GM11168 (cell line): ENCODE data around the gene DDOST.
"Not testable (repeated sequence)": the region's sequence is repeated elsewhere in the genome, so short reads cannot be mapped to it uniquely, and the experiment has no call there.

Experiments
- in situ Hi-C: fragments of 300-500 bp; cut with MboI; formaldehyde crosslinking; loops from one replicate; pipeline ENCODE4 v1.12.0; 2022; ENCODE audit warnings: low sequenced_read_pairs; ENCODE audit not compliant: unreplicated experiment

Gene DDOST

GRCh38 chr1:20695515-20695914, 34.3 kb upstream of the DDOST start:
- in situ Hi-C loops = loop anchor here (10.0 kb wide), 1 partner anchor 499 kb away; no protein-coding TSS in a partner anchor

GRCh38 chr1:20693623-20694022, 32.5 kb upstream of the DDOST start:
- in situ Hi-C loops = loop anchor here (10.0 kb wide), 1 partner anchor 501 kb away; no protein-coding TSS in a partner anchor

DNA sequence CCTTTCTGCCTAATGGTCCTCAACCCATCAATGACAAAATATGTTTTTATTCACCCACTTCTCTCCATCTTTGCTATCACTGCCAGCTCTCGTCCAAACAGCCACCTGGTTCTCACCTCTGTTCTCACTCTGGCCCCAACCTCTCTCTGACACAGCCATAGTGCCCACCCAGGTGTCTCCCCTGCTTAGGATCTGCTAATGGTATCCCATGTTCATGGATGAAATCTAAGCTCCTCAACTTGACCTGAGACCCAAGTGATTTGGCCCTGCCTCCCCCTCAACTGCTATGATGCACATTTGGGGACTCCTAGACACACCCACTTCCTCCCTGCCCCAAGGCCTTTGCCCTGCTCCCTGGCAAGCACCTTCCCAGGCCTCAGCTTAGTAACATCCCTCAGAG, 30.7 kb upstream of the DDOST start:
- in situ Hi-C loops = loop anchor here (10.0 kb wide), 1 partner anchor 503 kb away; no protein-coding TSS in a partner anchor

DNA sequence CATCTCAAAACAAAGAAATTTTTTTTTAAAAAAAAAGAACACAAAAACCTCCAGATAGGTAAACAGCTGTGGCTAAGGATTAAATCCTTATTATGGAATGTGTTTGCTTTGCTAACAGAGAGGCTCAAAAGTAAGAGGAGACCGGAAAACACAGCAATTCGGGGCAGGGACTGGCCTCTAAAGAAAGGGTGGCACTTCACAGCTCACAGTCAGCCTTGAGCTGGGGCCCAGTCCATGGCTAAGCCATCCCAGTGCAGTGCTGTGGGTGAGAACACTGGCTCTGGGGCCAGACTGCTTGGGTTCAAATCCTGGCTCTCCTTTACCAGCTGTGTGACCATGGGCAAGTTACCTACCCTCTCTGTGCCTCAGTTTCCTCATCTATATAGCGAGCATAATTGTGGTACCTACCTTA, 28.5 kb upstream of the DDOST start:
- in situ Hi-C loops = loop anchor here (10.0 kb wide), 1 partner anchor 505 kb away; no protein-coding TSS in a partner anchor

- in situ Hi-C loops = no loop called here
Measured at GRCh38 chr1:20686883-20687725, 25.9 kb upstream of the DDOST start.

DNA sequence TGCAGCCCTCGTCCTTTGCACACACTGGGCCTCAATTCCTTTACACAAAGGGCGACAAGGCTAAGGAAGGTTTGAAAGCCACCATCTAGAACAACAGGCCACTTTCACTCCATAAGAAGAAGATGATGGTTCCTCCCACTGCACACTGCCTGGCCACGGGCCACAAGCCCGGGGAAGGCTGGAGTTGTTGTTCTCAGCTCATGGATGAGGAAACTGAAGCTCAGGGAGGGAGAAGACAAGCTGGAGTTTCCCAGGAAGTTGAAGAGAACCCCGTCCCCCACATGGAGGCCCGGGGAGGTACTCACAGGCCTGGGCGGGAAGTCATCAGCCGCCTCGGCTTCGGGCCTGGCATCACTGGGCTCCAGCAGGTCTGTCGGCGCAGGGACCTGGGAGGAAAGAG, 24.6 kb upstream of the DDOST start:
- in situ Hi-C loops = no loop called here

DNA sequence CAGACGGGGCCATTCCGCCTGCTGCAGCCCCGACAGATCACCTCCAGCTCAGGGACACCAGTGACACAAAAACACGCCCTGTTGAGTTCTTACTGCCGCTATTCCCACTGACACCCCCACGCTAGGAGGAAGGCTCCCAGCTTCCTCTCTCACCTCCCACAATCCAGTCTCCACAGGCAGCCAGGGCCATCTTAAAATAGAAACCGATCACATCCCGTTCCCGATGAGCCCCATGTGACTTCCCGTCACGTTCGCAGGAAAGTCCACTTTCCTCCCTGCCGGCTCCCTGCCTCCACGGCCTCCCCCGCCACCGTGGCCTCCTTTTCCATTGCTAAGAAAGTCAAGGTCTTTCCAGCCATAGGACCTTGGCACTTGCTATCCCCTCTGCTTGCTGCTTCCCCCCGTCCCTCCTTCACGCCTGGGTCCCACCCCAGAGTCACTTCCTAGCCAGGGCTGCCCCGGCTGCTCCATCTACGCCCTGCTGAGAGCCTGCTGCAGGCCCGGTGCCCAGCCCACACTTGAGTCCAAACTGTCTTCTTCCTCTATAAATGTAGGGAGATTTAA, 24.0 kb upstream of the DDOST start:
- in situ Hi-C loops = no loop called here

DNA sequence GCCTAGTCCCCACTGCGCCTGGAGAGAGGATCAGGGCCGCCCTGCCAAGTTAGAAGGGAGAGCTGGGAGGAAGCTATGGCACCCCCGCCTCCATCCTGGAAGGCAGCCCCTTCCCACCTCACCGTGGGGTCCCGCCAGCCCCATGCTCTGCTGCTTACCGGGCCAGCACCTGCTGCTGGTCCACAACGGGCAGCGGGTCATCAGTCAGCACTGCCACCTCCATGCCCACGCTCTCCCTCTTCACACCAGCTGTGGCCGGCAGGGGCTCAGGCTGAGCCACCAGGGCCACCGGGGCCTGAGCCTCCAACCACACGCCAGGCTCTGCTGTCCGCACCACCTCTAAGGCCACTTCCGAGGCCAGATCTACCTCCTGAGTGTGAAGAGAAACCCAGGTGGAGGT, 23.5 kb upstream of the DDOST start:
- in situ Hi-C loops = no loop called here

GRCh38 chr1:20684050-20684620, 23.0 kb upstream of the DDOST start:
- in situ Hi-C loops = no loop called here

GRCh38 chr1:20683614-20684013, 22.4 kb upstream of the DDOST start:
- in situ Hi-C loops = no loop called here

DNA sequence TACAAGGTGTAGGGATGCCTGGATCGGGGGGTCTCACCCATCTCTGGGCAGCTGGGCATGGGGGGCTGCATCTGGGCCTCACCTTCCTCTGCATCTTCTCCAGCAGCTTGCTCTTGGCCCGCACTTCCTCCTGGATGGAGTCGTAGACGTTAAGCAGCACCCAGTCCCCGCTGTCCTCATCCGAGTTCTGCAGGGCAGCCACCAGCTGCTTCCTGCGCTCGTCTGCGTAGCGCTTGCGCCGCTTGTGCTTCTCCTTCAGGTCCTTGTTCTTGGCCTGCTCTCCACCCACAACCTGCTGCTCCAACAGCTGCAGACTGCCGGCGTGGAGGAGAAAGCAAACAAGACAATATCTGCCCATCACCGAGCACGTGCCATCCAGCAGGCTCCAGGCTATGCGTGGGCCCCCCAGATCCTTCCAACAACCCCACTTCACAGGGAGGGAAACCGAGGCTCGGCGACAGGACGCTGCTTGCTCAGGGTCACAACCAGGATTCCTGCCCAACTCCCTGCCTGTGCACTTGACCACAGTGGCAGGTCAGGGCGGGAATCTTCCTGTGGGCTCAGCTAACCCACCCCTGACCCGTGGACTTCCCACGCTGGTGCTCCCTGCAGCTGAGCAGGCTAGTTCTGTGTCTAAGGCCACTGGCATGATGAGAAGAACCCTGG, 21.5 kb upstream of the DDOST start:
- in situ Hi-C loops = no loop called here

DNA sequence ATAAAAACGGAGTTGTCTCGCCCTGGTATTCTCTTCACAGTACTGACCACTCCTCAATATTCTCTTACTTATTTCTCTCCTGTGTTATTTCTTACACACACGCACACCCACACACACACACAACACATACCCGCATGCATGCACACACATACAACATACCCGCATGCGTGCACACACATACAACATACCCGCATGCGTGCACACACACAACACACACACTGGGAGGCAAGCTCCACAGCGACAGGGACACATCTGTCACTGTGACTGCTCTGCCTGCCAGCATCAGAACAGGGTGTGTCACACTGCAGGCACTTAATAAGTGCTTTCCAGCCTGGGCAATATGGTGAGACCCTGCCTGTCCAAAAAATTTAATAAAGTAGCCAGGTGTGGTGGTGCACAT, 20.8 kb upstream of the DDOST start:
- in situ Hi-C loops = no loop called here

DNA sequence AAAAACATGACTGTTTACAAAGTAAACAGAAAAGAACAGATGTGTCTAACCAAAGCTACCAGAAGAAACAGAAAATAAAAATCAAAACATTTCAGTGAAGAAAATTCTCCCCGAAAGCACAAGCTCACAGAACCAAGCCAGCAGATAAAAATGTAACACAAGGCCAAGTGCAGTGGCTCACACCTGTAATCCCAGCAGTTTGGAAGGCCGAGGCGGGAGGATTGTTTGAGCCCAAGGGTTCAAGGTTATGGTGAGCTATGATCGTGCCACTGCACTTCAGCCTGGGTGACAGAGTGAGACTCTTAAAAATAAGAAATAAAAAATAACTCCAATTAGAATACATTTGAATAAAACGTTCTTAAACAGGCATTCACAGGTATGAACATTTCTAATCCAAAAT, 19.1 kb upstream of the DDOST start:
- in situ Hi-C loops = no loop called here

GRCh38 chr1:20678599-20678998, 17.4 kb upstream of the DDOST start:
- in situ Hi-C loops = no loop called here

- in situ Hi-C loops = not testable (repeated sequence)
Measured at GRCh38 chr1:20673626-20674025, 12.5 kb upstream of the DDOST start.

DNA sequence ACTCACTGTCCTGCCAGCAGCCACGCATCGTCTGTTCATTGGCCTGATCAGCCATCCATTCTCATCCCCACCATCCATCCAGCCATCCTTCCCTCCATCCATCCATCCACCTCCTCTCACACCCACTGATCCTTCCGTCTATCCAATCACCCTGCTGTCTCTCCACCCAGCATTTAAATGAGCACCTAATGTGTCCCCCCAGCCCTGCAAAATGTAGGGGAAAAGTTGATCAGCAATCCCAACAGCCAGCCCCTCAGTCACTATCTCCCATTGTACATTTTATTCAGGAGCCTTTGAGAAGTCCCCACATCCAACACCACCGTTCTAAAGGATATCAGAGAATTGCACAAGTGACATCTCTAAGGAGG, 11.1 kb upstream of the DDOST start:
- in situ Hi-C loops = no loop called here

DNA sequence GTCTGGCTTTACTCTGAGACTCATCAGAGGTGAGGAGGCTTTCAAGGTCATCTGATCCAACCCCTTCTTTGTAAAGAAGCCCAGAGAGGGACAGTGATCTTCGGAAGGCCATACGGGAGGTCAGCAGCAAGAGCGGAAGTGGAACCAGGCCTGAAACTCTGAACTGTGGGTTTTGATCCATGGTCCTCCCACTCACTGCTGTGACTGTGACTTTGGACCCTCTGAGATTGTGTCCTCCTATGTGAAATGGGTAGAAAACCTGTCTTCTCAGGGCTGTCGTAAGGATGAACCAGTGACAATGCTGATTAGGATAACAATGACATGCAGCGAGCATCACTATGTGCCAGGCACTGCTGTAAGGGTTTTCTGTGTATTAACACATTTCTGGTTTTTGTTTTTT, 9.8 kb upstream of the DDOST start:
- in situ Hi-C loops = no loop called here

GRCh38 chr1:20668581-20668980, 7.4 kb upstream of the DDOST start:
- in situ Hi-C loops = no loop called here

DNA sequence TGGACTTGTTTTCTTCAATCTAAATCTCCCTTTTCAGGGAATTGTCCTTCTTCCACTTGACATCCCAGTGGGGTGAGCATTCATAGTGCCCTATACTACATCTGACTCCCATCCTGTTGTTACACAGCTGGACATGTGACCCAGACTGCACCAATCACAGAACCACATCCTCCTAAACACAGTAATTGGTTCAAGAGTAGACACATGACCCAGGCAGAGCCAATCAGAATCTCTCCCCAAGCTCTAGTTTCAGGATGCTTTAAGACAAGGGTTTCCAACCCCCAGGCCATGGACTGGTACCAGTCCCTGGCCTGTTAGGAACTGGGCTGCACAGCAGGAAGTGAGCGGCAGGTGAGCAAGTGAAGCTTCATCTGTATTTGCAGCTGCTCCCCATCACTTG, 5.6 kb upstream of the DDOST start:
- in situ Hi-C loops = no loop called here

DNA sequence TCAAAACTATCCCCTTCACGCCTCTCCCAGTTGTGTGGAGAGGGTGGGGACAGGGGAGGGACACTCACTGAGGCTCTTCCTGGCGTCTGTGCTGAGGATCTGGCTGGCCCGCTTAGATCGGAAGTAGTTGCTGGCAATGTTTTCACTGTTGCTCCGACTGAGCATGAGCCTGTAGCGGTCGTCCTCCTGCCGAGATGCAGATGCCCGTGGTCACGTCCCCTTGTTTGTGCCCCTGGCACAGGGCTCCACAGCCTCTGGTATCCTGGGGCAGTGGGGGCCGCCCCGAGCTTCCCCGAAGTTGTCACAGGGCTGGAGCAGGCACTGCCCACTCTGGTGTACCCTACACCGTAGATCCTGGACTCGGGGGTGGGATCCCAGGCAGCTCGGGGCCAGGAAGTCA, 5.0 kb upstream of the DDOST start:
- in situ Hi-C loops = no loop called here

GRCh38 chr1:20665726-20666125, 4.6 kb upstream of the DDOST start:
- in situ Hi-C loops = no loop called here
